HEK293 (cell line): Measurements from ENCODE around the gene MPEG1.

Experiments
- CTCF ChIA-PET: fragments of 350-600 bp; formaldehyde crosslinking; extraction: SDS; loops from one replicate; lab custom pipeline; 2021; ENCODE audit warnings: antibody characterized with exemption; lab: Yijun Ruan, JAX
- POLR2A ChIA-PET: fragments of 300-600 bp; formaldehyde crosslinking; extraction: SDS; loops from one replicate; lab custom pipeline; 2020; ENCODE audit warnings: antibody characterized with exemption, inconsistent platforms; lab: Yijun Ruan, JAX
- H3K27ac ChIP-seq: fragments of 200-500 bp; sonication (Bioruptor generic); 2 replicates; pipeline ENCODE4 v1.5.1; 2014; ENCODE audit warnings: low read depth, low read length, control low read depth, inconsistent platforms; ENCODE audit errors: extremely low read depth
- H3K36me3 ChIP-seq, 2 experiments: fragments of 200-500 bp in 1 of 2; sonication (Bioruptor generic) in 1 of 2; 1 replicate in 1 of 2; 2 replicates in 1 of 2; pipeline ENCODE4 v1.5.1; 2014 to 2017; ENCODE audit warnings: inconsistent platforms in 2 of 2, low read length in 2 of 2; ENCODE audit not compliant: control insufficient read depth in 2 of 2, insufficient read depth in 1 of 2
- H3K4me1 ChIP-seq: fragments of 200-500 bp; sonication (Bioruptor generic); 2 replicates; pipeline ENCODE4 v1.5.1; 2014; ENCODE audit warnings: mild to moderate bottlenecking, low read length, inconsistent platforms; ENCODE audit not compliant: control insufficient read depth, insufficient read depth
- H3K4me3 ChIP-seq: 2 replicates; pipeline ENCODE4 v1.5.1; 2011; ENCODE audit warnings: low read depth, mild to moderate bottlenecking, control low read depth, low read length, moderate library complexity
- H3K9me3 ChIP-seq: fragments of 200-500 bp; sonication (Bioruptor generic); 2 replicates; pipeline ENCODE4 v1.5.1; 2014; ENCODE audit warnings: low read depth, low read length, inconsistent platforms; ENCODE audit not compliant: control insufficient read depth, insufficient read depth
- PRDM1 ChIP-seq: fragments of 450-650 bp; formaldehyde crosslinking; IDR thresholded peaks from 2 replicates; pipeline ENCODE4; 2016; ENCODE audit warnings: missing biosample characterization, missing genetic modification characterization
- SALL2 ChIP-seq: fragments of 450-650 bp; formaldehyde crosslinking; IDR thresholded peaks from 2 replicates; pipeline ENCODE4 v1.5.0; 2017; ENCODE audit warnings: missing biosample characterization, mild to moderate bottlenecking, missing genetic modification characterization, borderline replicate concordance
- SCRT2 ChIP-seq: fragments of 450-650 bp; formaldehyde crosslinking; IDR thresholded peaks from 2 replicates; pipeline ENCODE4 v1.5.1; 2016; ENCODE audit warnings: missing biosample characterization, missing genetic modification characterization
- WT1 ChIP-seq: fragments of 450-650 bp; formaldehyde crosslinking; IDR thresholded peaks from 2 replicates; pipeline ENCODE4 v1.5.1; 2016; ENCODE audit warnings: missing biosample characterization, missing genetic modification characterization
- ZBTB21 ChIP-seq: fragments of 450-650 bp; formaldehyde crosslinking; IDR thresholded peaks from 2 replicates; pipeline ENCODE4 v1.5.1; 2017; ENCODE audit warnings: missing biosample characterization, missing genetic modification characterization
- ZBTB8A ChIP-seq: fragments of 450-650 bp; formaldehyde crosslinking; IDR thresholded peaks from 2 replicates; pipeline ENCODE4 v1.5.1; 2016; ENCODE audit warnings: missing biosample characterization, missing genetic modification characterization
- ZNF112 ChIP-seq: fragments of 450-650 bp; formaldehyde crosslinking; IDR thresholded peaks from 2 replicates; pipeline ENCODE4 v1.5.0; 2017; ENCODE audit warnings: missing biosample characterization, missing genetic modification characterization
- ZNF138 ChIP-seq: fragments of 450-650 bp; formaldehyde crosslinking; IDR thresholded peaks from 2 replicates; pipeline ENCODE4 v1.5.1; 2016; ENCODE audit warnings: missing biosample characterization, missing genetic modification characterization, borderline replicate concordance
- ZNF140 ChIP-seq: fragments of 450-650 bp; formaldehyde crosslinking; IDR thresholded peaks from 2 replicates; pipeline ENCODE4 v1.5.1; 2016; ENCODE audit warnings: missing biosample characterization, missing genetic modification characterization
- ZNF211 ChIP-seq: fragments of 450-650 bp; formaldehyde crosslinking; IDR thresholded peaks from 2 replicates; pipeline ENCODE4 v1.5.1; 2016; ENCODE audit warnings: low read depth, missing biosample characterization, missing genetic modification characterization
- ZNF350 ChIP-seq: fragments of 450-650 bp; formaldehyde crosslinking; IDR thresholded peaks from 2 replicates; pipeline ENCODE4 v1.5.0; 2017; ENCODE audit warnings: missing biosample characterization, mild to moderate bottlenecking, missing genetic modification characterization
- ZNF37A ChIP-seq: fragments of 450-650 bp; IDR thresholded peaks from 2 replicates; pipeline ENCODE4 v1.5.1; 2018; ENCODE audit warnings: missing biosample characterization, missing genetic modification characterization
- ZNF555 ChIP-seq: fragments of 450-650 bp; formaldehyde crosslinking; conservative IDR thresholded peaks from 2 replicates; pipeline ENCODE4 v1.5.1; 2017; ENCODE audit warnings: missing biosample characterization, mild to moderate bottlenecking, missing genetic modification characterization, inconsistent platforms
- ZNF561 ChIP-seq: fragments of 450-650 bp; IDR thresholded peaks from 2 replicates; pipeline ENCODE4 v1.5.1; 2018; ENCODE audit warnings: missing biosample characterization, missing genetic modification characterization, borderline replicate concordance
- ZNF677 ChIP-seq: fragments of 450-650 bp; IDR thresholded peaks from 2 replicates; pipeline ENCODE4 v1.5.0; 2018; ENCODE audit warnings: missing biosample characterization, mild to moderate bottlenecking, missing genetic modification characterization, moderate library complexity
- TF ChIP-seq, protein P1 (sequence below): fragments of 450-650 bp; formaldehyde crosslinking; IDR thresholded peaks from 2 replicates; pipeline ENCODE4 v1.5.1; 2016; ENCODE audit warnings: missing biosample characterization, missing genetic modification characterization
- TF ChIP-seq, protein P2 (sequence below): fragments of 450-650 bp; formaldehyde crosslinking; IDR thresholded peaks from 2 replicates; pipeline ENCODE4 v1.5.1; 2016; ENCODE audit warnings: missing biosample characterization, missing genetic modification characterization
- TF ChIP-seq, protein P3 (sequence below): fragments of 450-650 bp; formaldehyde crosslinking; IDR thresholded peaks from 2 replicates; pipeline ENCODE4; 2016; ENCODE audit warnings: missing biosample characterization, missing genetic modification characterization
- TF ChIP-seq, protein P4 (sequence below): fragments of 450-650 bp; formaldehyde crosslinking; IDR thresholded peaks from 2 replicates; pipeline ENCODE4 v1.5.1; 2017; ENCODE audit warnings: missing biosample characterization, missing genetic modification characterization
- TF ChIP-seq, protein P5 (sequence below): fragments of 450-650 bp; formaldehyde crosslinking; IDR thresholded peaks from 2 replicates; pipeline ENCODE4 v1.5.1; 2016; ENCODE audit warnings: missing biosample characterization, missing genetic modification characterization

MPEG1 gene

DNA sequence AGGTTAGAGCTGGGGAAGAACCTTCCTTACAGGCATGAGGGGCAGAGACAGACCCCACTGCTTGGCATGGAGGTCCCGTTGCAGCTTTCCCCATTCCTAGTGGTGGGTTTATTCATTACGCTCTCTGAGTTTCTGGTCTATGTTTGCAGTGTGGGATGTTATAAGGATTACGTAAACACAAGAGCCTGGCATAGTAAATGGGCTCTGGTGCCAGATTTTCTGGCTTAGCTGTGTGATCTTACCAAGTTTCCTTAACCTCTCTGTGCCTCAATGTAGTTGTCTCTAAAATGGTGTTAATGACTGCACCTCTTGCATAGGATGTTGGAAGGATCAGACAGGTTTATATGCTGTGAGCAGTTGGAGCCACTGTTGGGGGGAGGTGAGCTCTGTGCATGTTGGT lies 25.7 kb downstream of the MPEG1 start:
- no peak overlapping the region for H3K4me3 ChIP-seq
- H3K4me1 ChIP-seq, result no peaks in the 10 kb centered on the region
- ChIA-PET CTCF (interaction anchor here (0.9 to 4.4 kb wide), 9 partner anchors 10 to 732 kb away, joined by 3 to 78 read pairs (median 8); partner anchors contain the start of genes DTX4 and FAM111A), POLR2A (no interaction called here)
- TF ChIP-seq ZNF211 (tag by site-specific recombination), result no peak
- no peak for TF ChIP-seq ZBTB21
- no peak for TF ChIP-seq SCRT2
- TF ChIP-seq, protein P1, sequence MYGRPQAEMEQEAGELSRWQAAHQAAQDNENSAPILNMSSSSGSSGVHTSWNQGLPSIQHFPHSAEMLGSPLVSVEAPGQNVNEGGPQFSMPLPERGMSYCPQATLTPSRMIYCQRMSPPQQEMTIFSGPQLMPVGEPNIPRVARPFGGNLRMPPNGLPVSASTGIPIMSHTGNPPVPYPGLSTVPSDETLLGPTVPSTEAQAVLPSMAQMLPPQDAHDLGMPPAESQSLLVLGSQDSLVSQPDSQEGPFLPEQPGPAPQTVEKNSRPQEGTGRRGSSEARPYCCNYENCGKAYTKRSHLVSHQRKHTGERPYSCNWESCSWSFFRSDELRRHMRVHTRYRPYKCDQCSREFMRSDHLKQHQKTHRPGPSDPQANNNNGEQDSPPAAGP (tag by site-specific recombination), result no peak
- no peak for TF ChIP-seq ZNF561
- TF ChIP-seq ZNF138 (tag by site-specific recombination), result no peak
- TF ChIP-seq ZNF37A (tag by site-specific recombination), result no peak
- TF ChIP-seq, protein P2, sequence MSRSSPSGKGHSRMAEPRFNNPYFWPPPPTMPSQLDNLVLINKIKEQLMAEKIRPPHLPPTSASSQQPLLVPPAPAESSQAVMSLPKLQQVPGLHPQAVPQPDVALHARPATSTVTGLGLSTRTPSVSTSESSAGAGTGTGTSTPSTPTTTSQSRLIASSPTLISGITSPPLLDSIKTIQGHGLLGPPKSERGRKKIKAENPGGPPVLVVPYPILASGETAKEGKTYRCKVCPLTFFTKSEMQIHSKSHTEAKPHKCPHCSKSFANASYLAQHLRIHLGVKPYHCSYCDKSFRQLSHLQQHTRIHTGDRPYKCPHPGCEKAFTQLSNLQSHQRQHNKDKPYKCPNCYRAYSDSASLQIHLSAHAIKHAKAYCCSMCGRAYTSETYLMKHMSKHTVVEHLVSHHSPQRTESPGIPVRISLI (tag by site-specific recombination), result no peak
- TF ChIP-seq, protein P3, sequence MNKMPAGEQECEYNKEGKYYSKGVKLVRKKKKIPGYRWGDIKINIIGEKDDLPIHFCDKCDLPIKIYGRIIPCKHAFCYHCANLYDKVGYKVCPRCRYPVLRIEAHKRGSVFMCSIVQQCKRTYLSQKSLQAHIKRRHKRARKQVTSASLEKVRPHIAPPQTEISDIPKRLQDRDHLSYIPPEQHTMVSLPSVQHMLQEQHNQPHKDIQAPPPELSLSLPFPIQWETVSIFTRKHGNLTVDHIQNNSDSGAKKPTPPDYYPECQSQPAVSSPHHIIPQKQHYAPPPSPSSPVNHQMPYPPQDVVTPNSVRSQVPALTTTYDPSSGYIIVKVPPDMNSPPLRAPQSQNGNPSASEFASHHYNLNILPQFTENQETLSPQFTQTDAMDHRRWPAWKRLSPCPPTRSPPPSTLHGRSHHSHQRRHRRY, result no peak
- no peak for TF ChIP-seq ZNF112
- TF ChIP-seq ZNF140 (tag by site-specific recombination), result no peak
- TF ChIP-seq ZNF350 (tag by site-specific recombination), result no peak
- TF ChIP-seq, protein P4, sequence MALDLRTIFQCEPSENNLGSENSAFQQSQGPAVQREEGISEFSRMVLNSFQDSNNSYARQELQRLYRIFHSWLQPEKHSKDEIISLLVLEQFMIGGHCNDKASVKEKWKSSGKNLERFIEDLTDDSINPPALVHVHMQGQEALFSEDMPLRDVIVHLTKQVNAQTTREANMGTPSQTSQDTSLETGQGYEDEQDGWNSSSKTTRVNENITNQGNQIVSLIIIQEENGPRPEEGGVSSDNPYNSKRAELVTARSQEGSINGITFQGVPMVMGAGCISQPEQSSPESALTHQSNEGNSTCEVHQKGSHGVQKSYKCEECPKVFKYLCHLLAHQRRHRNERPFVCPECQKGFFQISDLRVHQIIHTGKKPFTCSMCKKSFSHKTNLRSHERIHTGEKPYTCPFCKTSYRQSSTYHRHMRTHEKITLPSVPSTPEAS, result no peak
- no peak for TF ChIP-seq ZNF555 (tag by site-specific recombination)
- no peak for TF ChIP-seq SALL2 (tag by site-specific recombination)
- no peak for TF ChIP-seq WT1 (tag by site-specific recombination)
- TF ChIP-seq, protein P5, sequence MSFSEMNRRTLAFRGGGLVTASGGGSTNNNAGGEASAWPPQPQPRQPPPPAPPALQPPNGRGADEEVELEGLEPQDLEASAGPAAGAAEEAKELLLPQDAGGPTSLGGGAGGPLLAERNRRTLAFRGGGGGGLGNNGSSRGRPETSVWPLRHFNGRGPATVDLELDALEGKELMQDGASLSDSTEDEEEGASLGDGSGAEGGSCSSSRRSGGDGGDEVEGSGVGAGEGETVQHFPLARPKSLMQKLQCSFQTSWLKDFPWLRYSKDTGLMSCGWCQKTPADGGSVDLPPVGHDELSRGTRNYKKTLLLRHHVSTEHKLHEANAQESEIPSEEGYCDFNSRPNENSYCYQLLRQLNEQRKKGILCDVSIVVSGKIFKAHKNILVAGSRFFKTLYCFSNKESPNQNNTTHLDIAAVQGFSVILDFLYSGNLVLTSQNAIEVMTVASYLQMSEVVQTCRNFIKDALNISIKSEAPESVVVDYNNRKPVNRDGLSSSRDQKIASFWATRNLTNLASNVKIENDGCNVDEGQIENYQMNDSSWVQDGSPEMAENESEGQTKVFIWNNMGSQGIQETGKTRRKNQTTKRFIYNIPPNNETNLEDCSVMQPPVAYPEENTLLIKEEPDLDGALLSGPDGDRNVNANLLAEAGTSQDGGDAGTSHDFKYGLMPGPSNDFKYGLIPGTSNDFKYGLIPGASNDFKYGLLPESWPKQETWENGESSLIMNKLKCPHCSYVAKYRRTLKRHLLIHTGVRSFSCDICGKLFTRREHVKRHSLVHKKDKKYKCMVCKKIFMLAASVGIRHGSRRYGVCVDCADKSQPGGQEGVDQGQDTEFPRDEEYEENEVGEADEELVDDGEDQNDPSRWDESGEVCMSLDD (tag by site-specific recombination), result no peak
- no peak for TF ChIP-seq ZBTB8A (tag by site-specific recombination)
- TF ChIP-seq ZNF677, result no peak
- no peak for TF ChIP-seq PRDM1
- H3K27ac ChIP-seq, result no peak overlapping the region
- H3K9me3 ChIP-seq, result no peaks in the 10 kb centered on the region
- H3K36me3 ChIP-seq, result peaks cover 0 to 42% of the 10 kb centered on the region in 2 experiments; a peak in 1 of 3 replicates
